HS-27A (cell line): ENCODE results near the gene MYCBP2.
"Not testable (repeated sequence)": the region's sequence is repeated elsewhere in the genome, so short reads cannot be mapped to it uniquely, and the experiment has no call there.

Source experiments
- DNase-seq: peaks from one replicate; pipeline ENCODE4 v3.0.0-alpha.2; 2012; ENCODE audit warnings: low read depth, missing footprints

MYCBP2 gene

DNA sequence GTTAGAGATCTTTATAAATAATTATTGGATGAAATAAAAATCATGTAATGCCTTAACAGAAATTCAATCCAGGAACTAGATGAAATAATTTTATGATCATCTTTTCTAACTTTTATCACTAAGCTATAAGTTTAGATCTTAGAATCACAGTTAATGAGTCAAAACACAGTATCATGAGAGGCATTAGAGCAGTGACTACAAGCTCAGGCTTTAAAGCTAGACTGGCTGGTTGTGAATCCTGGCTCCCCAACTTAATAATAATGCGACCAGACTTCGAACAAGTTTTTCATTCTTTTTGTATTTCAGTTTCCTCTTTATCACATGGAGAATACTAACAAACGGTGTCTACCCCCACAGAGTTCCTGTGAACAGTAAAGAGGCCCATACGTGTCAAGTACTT is 108.6 kb downstream of the MYCBP2 start:
- DNase-seq, result no peak

DNA sequence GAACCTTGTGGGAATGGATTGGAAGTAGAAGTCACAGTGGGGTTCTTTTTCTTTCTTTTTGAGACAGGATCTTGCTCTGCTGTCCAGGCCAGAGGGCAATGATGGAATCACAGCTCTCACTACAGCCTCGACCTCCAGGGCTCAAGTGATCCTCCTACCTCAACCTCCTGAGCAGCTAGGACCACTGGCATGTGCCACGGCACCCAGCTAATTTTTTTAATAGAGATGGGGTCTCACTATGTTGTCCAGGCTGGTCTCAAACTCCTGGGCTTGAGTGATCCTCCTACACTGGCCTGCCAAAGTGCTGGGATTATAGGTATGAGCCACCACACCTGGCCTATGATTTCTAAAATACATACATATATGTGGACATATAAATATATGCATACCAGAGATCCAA is 111.4 kb downstream of the MYCBP2 start:
- no peak for DNase-seq

DNA sequence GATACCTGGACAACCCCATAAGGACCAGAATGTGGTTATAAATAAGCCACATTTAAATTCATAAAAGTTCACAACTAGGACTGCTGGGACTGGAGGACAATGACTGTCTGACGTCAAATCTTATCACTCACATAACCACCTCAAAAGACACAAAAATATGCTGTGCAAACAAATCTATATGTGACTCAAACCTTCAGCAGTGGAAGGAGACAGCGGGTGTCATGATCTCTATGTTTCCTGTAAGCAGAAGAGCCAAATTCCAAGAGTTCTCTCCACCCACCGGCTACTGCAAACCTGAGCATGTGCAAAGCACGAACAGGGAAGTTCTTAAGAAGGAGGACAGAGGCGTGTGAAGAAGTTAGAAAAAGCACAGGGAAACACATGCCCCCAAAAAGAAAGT is 113.2 kb downstream of the MYCBP2 start:
- DNase-seq, result no peak

DNA sequence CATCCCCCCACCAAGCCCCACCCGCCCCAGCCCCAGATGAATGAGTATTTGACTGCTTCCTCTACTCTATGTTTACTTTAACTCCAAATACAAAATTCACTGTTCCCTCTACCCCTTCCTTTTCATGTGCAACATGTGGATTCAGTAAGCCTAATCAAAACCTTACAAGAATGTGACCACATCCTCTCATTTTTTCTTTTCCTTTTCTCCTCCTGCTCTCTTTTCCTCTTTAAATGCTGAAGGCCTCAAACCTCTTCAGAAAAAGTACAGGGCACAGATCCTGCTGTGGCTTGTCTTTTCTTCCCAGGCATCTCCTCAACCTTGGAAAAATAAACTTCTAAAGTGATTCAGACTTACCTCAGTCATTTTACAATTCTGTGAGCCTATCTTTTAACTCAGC is 119.0 kb downstream of the MYCBP2 start:
- DNase-seq, result no peak

DNA sequence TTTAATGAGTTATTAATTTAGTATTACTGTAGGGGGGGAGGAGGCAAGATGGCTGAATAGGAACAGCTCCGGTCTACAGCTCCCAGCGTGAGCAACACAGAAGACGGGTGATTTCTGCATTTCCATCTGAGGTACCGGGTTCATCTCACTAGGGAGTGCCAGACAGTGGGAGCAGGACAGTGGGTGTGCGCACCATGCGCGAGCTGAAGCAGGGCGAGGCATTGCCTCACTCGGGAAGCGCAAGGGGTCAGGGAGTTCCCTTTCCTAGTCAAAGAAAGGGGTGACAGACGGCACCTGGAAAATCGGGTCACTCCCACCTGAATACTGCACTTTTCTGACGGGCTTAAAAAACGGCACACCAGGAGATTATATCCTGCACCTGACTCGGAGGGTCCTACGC is 127.9 kb downstream of the MYCBP2 start:
- not testable (repeated sequence) for DNase-seq

DNA sequence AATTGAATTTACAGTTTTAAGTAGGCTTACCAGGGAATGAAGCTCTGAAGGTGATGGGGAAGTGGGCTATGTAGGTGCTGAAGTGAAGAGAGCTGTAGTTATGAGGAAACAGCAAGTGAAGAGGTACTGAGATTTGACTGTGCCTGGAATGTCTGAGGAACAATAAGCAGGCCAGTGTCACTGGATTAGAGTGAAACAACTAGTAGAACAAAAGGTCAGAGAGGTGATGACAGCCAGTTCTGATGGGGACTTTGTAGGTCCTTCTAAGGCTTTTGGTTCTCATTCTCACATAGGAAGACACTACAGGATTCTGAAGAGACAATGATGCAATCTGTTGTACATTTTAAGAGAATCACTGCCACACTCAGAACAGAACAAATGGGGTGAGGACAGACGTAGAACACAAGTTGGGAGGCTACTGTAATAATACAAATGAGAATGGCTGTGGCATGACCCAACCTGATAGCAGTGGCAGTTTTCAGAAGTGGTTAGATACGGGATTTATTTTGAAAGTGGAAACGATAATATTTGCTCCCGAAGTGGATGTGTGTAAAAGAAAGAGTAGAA is 130.8 kb downstream of the MYCBP2 start:
- no peak for DNase-seq

DNA sequence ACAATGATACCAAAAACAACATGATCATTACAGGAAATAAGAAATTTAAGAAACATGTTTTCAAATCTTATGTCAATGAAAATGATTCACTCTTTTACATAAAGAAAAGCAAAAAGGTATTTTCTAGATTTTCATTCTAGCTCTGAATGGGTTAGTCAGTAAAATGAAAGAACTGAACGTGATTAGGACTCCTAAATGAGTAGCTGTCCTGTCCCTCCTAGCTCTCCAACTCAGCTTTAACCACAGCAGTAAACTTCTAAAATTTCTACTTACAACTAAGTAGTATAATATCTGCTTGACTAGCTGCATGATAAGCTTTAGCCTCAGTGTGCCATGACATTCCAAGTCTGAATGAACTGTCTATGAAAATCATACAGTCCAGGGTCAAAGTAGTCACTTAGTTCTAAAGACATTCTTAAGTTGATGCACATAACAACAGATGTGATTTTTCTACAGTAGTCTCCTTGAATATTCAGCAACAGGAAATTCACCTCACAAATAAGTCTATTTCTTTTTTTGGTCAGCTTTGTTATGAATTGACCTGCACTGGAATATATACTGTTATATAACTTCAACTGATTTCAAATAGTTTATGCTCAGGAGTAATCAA is 136.4 kb downstream of the MYCBP2 start:
- no peak for DNase-seq

DNA sequence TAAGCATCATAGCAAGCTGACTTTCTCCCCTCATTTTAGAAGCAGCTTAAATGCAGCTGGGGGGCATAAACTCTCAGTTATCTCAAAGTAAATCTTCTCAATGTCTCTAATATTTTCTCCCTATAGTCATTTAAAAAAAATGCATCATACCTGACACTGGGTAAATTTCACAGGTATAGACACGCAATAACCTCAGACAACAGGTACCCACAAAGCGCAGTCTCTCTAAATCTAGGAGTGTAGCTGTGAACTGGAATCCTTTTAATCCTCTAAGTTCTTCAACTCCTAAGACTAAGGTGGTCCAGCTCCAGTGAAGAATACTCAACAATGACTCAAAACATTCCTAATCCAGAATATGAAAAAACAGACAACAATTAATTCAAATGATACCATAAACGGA is 141.2 kb downstream of the MYCBP2 start:
- no peak for DNase-seq

DNA sequence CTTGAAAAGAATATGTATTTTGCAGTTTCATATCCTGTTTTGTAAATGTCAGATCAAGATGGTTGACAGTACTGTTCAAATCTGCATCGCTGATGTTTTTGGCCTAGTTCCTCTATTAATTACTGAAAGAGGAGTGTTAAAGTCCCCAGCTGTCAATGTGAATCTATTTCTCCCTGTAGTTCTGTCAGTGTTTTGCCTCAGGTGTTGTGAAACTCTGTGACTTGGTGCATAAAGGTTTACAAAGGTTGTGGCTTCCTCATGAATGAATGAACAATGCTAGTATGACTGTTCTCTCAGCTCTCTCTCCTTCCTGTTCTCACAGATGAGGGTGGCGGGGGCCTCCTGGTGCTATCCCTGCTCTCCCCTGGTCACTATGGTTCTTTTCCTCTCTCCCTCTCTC is 142.4 kb downstream of the MYCBP2 start:
- DNase-seq, result no peak

DNA sequence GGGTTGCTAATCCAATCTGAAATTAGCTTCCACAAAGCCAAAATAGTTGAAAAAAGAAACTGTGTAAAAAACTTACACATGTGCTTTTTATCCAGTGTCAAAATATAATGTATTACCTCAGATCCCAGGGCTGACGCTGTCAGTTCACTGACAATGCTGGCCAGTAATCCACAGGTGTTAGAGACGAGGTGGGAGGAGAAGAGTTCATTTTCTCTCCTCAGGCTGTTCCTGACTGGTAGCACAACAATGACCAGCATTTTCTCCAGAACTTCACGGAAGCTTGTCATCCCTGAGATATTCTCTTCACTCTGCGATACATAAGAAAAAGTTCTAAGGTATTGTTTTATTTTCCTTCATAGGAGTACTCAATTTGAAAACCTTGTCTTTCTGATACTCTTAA is 146.9 kb downstream of the MYCBP2 start:
- DNase-seq, result no peak

DNA sequence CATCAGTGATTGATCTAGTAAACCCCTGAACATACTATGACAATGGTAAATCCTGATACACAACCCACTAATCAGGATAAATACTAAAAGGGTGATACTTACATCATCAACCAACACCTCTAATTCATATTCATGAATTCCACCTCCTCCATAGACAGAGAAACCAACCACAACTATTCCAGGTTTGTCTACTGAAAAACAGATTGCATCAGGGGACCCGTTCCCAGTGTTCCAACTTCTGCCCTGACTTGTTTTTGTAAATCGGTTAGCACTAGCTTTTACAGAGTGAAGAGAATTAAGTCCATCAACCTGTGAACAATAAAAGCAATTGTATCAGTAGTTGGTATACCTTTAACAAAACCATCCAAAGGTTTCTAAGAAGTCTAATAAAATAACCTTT is 149.2 kb downstream of the MYCBP2 start:
- no peak for DNase-seq

DNA sequence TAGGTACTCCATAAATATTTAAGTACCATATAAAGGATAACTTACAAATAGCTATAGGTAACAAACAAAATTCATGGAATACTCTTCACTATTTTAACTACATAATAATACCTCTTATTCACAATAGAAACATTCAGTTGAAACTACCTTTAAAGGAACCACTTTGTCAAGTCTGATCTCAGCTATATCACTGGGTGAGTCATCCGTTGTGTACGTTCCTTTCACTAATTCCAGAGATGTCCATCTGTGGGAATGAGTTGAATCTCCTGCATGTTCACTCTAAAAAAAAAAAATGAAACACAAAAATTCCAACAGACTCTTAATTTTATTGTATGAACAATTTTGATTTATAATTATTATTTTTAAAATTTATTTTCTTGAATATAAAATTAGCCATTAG is 150.5 kb downstream of the MYCBP2 start:
- no peak for DNase-seq

DNA sequence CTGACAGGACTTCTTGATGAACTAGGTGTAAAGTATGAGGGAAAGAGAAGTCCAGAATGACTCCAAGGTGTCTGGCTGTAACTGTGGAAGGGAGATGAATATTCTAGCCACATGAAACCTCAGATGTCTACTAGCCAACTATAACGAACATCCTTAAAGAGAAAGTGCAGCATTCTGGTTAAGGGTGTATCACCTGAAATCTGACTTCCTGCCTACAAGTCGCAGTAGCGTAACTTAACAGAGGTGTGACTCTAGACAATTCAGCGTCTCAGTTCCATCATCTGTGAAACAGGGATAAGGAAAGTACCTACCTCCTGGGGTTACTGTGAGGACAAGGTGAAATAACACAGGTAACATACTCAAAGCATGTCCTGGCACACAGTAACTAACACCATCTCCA is 154.2 kb downstream of the MYCBP2 start:
- DNase-seq, result no peak

DNA sequence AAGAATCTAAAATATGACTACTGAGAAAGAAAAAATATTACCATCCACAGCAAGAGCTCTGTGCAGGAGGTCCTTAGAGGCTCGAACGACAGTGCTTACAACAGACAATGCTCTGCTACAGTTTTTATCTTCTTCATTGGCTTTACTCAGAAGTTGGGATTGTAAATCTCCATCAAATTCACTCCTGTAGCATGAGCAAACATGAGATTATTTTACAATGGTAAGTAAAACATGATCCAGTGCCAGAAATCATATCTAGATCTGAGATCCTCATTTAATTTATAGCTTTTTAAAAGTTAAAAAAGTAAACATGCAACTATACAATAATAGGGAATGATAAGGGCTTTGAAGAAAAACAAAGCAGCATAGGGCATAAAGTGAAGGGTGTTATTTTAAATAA is 155.4 kb downstream of the MYCBP2 start:
- DNase-seq, result no peak

DNA sequence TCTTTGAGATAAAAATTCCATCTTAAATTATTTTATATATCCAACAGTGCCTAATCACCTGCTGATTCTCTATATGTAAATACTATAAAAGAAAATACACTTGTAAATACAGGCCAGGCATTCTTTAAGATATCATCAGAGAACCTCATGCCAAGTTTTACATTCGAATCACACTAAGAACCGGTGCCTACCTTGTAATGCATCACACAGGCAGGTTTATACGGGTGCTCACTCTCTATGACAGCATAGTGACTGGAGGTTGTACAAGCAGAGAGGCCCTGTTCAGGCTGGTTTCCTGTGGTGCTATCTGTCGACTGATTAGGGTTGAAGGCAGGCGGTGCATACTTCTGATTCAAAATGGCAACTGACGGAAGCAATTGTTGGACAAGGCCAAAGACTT is 158.7 kb downstream of the MYCBP2 start:
- DNase-seq, result no peak

DNA sequence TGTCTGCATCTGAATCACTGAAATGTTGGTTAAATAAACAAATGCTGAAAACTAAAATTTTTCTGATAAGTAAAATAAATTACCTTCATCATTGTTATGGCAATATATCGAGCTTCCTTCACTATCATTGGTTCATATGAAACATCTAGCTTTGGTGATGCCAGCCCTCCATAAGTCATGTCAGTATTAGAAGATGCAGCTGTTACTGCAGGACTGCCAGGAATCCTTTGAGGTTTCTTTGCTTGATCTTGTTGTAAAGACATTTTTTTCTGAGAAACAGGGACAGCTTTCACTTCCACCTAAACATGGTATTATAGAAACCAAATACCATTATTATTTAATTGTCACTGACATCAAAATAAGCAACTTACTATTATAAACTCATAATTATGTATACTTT is 176.2 kb downstream of the MYCBP2 start:
- no peak for DNase-seq

DNA sequence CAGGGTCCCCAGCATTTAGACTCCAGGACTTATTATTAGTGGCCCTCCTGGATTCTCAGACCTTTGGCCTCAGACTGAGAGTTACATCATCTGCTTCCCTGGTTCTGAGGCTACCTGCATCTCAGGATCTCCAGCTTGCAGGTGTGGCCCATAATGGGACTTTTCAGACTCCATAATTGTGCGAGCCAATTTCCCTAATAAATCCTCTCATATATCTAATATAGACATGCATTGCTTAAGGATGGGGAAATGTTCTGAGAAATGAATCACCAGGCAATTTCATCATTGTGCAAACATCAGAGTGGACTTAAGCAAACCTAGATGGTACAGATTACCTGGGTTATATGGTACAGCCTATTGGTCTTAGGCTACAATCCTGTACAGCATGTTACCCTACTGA is 183.5 kb downstream of the MYCBP2 start:
- no peak for DNase-seq

DNA sequence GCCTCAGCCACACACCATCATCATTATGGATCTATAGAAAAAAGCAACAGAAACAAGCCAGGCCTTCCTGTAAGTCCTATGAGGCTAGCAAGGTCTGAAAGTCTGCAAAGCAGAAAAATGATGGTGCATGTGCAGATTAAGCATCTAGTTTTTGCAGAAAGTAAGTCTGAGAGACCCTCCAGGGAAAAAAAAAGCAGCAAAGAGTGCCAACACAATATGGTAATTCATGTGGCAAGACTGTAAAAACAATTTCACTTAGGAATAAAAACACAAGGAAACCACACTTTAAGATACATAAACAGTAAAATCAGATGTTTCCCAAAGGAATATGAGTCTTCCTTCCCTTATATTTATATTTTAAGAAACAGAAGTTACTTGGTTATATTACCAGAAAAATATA is 187.6 kb downstream of the MYCBP2 start:
- DNase-seq, result no peak

DNA sequence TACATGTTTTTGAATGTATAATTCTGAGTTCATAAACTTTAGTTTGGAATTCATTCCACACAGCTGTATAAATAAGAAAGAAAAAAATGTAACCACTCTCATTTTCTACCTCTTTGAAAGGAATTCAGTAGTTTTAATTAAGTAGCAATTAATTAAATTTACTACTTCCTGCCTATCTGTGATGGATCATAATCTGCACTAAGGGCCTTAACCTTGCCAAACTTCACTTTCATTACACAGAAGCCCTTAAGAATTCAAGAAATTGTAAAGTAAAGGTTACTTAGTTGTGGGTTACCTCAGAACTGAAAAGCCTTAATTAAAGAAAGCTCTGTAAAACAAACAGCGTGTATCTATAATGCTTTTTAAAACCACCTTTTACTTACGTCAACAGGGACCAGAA is 188.1 kb downstream of the MYCBP2 start:
- DNase-seq, result no peak

DNA sequence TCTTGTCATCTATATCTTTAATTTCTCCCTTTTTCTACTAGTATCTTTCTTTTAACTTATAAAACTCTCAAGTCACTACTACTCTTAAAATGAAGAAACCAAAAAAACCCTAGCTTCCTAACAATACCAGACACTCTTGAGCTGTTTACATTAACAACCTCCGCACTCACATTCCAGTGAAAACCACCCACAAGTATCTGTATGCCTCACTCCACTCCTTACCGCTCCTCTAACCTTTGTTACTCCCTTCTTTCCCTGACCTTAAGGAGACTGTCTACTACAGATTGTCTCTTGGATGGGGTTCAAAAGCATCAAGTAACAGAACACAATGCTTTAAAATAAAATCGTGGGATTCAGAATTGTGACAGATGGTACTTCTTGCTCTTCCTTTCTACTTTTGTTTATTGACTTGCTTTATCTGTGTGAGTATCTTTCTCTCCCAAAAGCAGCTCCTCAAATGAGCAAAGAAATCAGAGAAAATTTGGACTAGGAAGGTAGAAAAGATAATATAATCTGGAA is 189.9 kb downstream of the MYCBP2 start:
- DNase-seq, result no peak

DNA sequence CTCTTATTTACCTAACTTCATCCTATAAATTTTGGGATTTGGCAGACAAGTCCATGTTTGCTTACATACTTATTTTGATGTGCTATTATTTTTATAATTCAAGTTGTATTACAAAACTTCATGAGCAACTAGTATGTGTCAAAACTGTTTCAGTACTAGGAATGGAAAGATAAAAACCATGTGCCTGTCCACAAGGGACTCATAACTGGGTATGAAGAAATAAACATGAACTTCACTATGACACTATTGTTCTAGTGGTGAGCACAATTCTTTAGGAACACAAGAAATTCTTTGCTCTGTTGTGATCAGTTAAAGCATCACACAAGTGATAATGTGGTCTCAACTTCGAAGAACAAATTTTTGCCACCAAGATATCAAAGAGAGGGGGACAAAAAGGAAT is 202.5 kb downstream of the MYCBP2 start:
- DNase-seq, result no peak

DNA sequence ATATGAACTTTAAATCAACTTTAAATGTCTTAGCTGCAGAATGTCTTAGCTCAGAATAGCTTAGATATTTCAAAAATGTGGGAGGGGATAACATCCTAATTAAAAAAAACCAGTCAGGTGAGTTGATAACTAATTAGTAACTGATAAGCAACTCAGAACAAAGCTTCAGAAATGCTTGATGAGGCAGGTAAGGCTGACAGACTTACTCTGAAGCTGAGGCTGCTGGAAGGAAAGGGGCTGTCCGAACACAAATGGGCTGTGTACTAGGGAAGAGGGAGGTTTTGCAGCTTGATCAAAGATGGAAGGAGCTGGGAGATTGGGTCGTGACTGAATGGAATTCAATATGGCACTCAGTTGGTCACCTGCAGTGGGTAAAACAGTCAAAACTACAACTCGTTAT is 208.8 kb downstream of the MYCBP2 start:
- DNase-seq, result no peak

DNA sequence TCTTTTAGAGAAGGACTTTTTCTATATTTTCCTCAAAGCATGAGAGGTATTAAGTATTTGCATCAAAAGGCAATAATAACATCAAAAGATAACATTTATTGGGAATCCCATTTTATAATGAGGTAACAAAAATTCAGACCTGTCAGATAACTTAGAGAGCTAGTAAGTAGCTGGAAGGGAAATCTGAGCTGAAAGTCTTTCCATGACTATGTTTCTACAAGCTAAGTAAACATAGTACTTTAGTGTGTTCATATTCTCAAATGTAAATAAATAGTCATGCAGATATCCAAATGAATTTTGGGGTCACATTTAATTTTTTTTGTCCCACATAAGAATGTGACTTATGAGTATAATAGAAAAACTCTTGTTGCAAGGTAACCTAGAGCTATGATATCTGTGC is 212.6 kb downstream of the MYCBP2 start:
- no peak for DNase-seq

DNA sequence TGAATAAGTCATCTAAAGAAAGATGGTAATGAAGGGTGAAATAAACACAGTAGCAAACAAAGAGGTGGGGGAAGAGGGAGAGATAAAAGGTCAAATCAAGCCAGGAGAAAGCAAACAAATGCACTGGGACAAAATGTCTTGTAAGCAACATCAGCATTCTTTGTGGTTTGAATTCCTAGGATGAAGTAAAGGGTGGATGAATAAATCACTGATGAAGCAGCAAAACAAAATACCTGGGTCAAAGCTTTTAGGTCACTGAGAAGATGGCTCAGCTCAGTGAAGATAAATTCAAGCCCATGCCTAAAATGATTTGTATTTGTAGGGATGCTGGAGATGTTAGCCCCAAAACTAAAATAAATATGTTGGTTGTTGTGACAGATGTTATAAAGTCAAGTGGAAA is 213.4 kb downstream of the MYCBP2 start:
- DNase-seq, result no peak
